Measurements from ENCODE around the gene SLC22A23.
"Not testable (repeated sequence)": the region's sequence is repeated elsewhere in the genome, so short reads cannot be mapped to it uniquely, and the experiment has no call there.

DNA sequence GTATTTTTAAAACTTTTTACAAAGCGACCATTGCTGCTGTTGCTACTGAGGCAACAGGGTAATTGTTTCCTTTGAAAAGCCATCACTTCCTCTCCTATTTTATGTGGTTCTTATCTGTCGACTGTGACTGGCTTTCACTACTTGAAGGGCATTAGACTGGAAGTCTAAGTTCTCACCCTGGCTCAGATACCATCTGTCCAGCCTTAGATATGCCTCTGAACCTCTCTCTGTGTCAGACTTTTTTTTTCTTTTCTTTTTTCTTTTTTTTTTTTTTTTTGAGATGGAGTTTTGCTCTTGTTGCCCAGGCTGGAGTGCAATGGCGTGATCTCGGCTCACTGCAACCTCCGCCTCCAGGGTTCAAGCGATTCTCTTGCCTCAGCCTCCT, 78.5 kb downstream of the SLC22A23 start:
- TF ChIP-seq POLR2A, POLR2AphosphoS5 (IDR thresholded peaks at IDR 0.05; ENCODE audit: low read depth, low read length): not testable (repeated sequence)

Measured in GM12892 (cell line).